A549 (cell line): Measurements from ENCODE around the gene CKMT2. TPM values are rescaled to one million over a fixed set of nuclear protein-coding genes. Genes with fewer than 3 reads are reported as not detected.

Source experiments
- ATAC-seq, 2 experiments: fragments of 200-7000 bp in 1 of 2; fragments of >200 bp in 1 of 2; cut with Nextera tagmentation in 1 of 2; cut with Tn5 transposase in 1 of 2; 3 replicates each; pipeline versions ENCODE4 v1.8.0 to v1.9.1; 2018 to 2020; ENCODE audit warnings: mild to moderate bottlenecking in 1 of 2, moderate library complexity in 1 of 2
- CTCF ChIA-PET: fragments of 300-600 bp; sonication (Branson Sonifier 250); formaldehyde crosslinking; extraction: SDS; loops from one replicate; lab custom pipeline; 2021; ENCODE audit warnings: antibody characterized with exemption, inconsistent platforms; lab: Yijun Ruan, JAX
- POLR2A ChIA-PET: fragments of 350-600 bp; formaldehyde crosslinking; extraction: SDS; loops from one replicate; lab custom pipeline; 2021; ENCODE audit warnings: antibody characterized with exemption, inconsistent platforms; lab: Yijun Ruan, JAX
- DNase-seq, 2 experiments: peaks; one replicate each; pipeline versions ENCODE4 v3.0.0 to v3.0.0-alpha.2; 2011 to 2016; ENCODE audit warnings: low read depth in 1 of 2, low spot score in 1 of 2
- FAIRE-seq: peaks from 2 replicates; lab custom pipeline; 2011; peaks lifted over from hg19 to GRCh38; lab: Jason Lieb, UNC
- H3K27ac ChIP-seq, 2 experiments: fragments of >200 bp; sonication (Bioruptor Twin); formaldehyde crosslinking; 3 replicates each; pipeline ENCODE4 v1.5.1; 2016 to 2017
- H3K4me1 ChIP-seq: fragments of >200 bp; sonication (Bioruptor Twin); formaldehyde crosslinking; 3 replicates; pipeline ENCODE4 v1.6.1; 2016
- H3K4me2 ChIP-seq: fragments of >200 bp; sonication (Bioruptor Twin); formaldehyde crosslinking; 3 replicates; pipeline ENCODE4 v1.6.1; 2016
- H3K4me3 ChIP-seq: fragments of >200 bp; sonication (Bioruptor Twin); formaldehyde crosslinking; 3 replicates; pipeline ENCODE4 v1.5.1; 2016
- H3K9me3 ChIP-seq: fragments of >200 bp; sonication (Bioruptor Twin); formaldehyde crosslinking; 3 replicates; pipeline ENCODE4 v1.6.1; 2016
- BHLHE40 ChIP-seq: IDR thresholded peaks from 2 replicates; pipeline ENCODE4 v1.6.1; 2012; ENCODE audit warnings: low read depth, low read length, inconsistent platforms
- CBX8 ChIP-seq: fragments of 200-600 bp; sonication (generic); IDR thresholded peaks from 2 replicates; pipeline ENCODE4 v1.6.1; 2016
- CEBPB ChIP-seq, 2 experiments: fragments of >200 bp in 1 of 2; sonication (Bioruptor Twin) in 1 of 2; formaldehyde crosslinking in 1 of 2; IDR thresholded peaks; 2 replicates each; pipeline ENCODE4 v1.6.1; 2012 to 2016
- HOXA7 ChIP-seq: fragments of 250-450 bp; sonication (Bioruptor Pico); IDR thresholded peaks from 2 replicates; pipeline ENCODE4 v1.5.0; 2020; ENCODE audit warnings: mild to moderate bottlenecking, moderate library complexity
- HOXB5 ChIP-seq: fragments of 250-450 bp; sonication (Bioruptor Pico); IDR thresholded peaks from 2 replicates; pipeline ENCODE4 v1.5.0; 2020; ENCODE audit warnings: mild to moderate bottlenecking, moderate library complexity
- JUN ChIP-seq, 2 experiments: fragments of >200 bp; sonication (Bioruptor Twin); formaldehyde crosslinking; IDR thresholded peaks; 2 replicates in 1 of 2; 3 replicates in 1 of 2; pipeline ENCODE4 v1.6.1; 2016 to 2017
- KDM5A ChIP-seq: fragments of 200-600 bp; sonication (generic); IDR thresholded peaks from 2 replicates; pipeline ENCODE4 v1.6.1; 2016; ENCODE audit warnings: antibody characterized with exemption, mild to moderate bottlenecking
- NFE2L2 ChIP-seq: fragments of 150-350 bp; conservative IDR thresholded peaks from 2 replicates; pipeline ENCODE4 v1.6.1; 2014; ENCODE audit warnings: low read length
- NR3C1 ChIP-seq: fragments of >200 bp; sonication (Bioruptor Twin); formaldehyde crosslinking; IDR thresholded peaks from 3 replicates; pipeline ENCODE4 v1.6.1; 2017
- PHF8 ChIP-seq: fragments of 200-600 bp; sonication (generic); IDR thresholded peaks from 2 replicates; pipeline ENCODE4 v1.6.1; 2016; ENCODE audit warnings: low read depth, mild to moderate bottlenecking, antibody characterized with exemption, moderate library complexity, borderline replicate concordance
- REST ChIP-seq: fragments of 200-600 bp; sonication (generic); IDR thresholded peaks from 2 replicates; pipeline ENCODE4 v1.6.1; 2016; ENCODE audit warnings: antibody characterized with exemption, mild to moderate bottlenecking, moderate library complexity
- RFX5 ChIP-seq: fragments of 450-650 bp; IDR thresholded peaks from 2 replicates; pipeline ENCODE4 v1.7.1; 2014; ENCODE audit warnings: antibody characterized with exemption, mild to moderate bottlenecking, moderate library complexity
- SREBF2 ChIP-seq: fragments of 450-650 bp; IDR thresholded peaks from 2 replicates; pipeline ENCODE4 v1.6.1; 2014; ENCODE audit warnings: mild to moderate bottlenecking, moderate library complexity
- USF2 ChIP-seq: fragments of 450-650 bp; IDR thresholded peaks from 2 replicates; pipeline ENCODE4 v1.6.1; 2014; ENCODE audit warnings: antibody characterized with exemption
- WGBS: methylation state at CpG from one replicate; pipeline ENCODE4 v1.1.6; 2017; ENCODE audit errors: missing lambda C conversion rate; 5-methylcytosine and 5-hydroxymethylcytosine counted together
- polyA plus RNA-seq, 4 experiments: library from polyadenylated mRNA; depleted of rRNA in 3 of 4; stranded (reverse); fragments of >200 nt; fragmentation: RNase III in 1 of 4; extraction: RNeasy Plus Mini Kit Qiagen cat#74134 plus additional on column Dnase treatment in 1 of 4; gene quantifications; 2 replicates in 3 of 4; 3 replicates in 1 of 4; pipeline ENCODE4 v1.2.3, GENCODE V29; 2011 to 2017
- TF ChIP-seq, protein P1 (sequence below): fragments of 250-450 bp; sonication (Bioruptor Pico); IDR thresholded peaks from 2 replicates; pipeline ENCODE4 v1.5.0; 2021; ENCODE audit warnings: mild to moderate bottlenecking, moderate library complexity, borderline replicate concordance
- TF ChIP-seq, protein P2 (sequence below): IDR thresholded peaks from 2 replicates; pipeline ENCODE4 v1.6.1; 2012; ENCODE audit warnings: low read depth, borderline replicate concordance
- TF ChIP-seq, protein P3 (sequence below): fragments of >200 bp; sonication (Bioruptor Twin); formaldehyde crosslinking; IDR thresholded peaks from 2 replicates; pipeline ENCODE4 v1.6.1; 2016
- TF ChIP-seq, protein P4 (sequence below): fragments of 250-450 bp; sonication (Bioruptor Pico); IDR thresholded peaks from 2 replicates; pipeline ENCODE4 v1.5.0; 2020; ENCODE audit warnings: low read depth, mild to moderate bottlenecking, moderate library complexity

Gene CKMT2
- polyA plus RNA-seq, 2 of the 4 experiments (the other 2 are of a cell fraction) = not detected

GRCh38 chr5:81209869-81210493 is 23.1 kb upstream of the CKMT2 start:
- H3K9me3 ChIP-seq = no peaks in the 10 kb centered on the region
- H3K27ac ChIP-seq = no peak overlapping the region
- FAIRE-seq = no peak
- DNase-seq = no peak
- WGBS = 86% methylated on average over 11 of the region's 11 CpGs
- no peak overlapping the region for H3K4me3 ChIP-seq
- ChIA-PET CTCF (interaction anchor here (1.5 to 7.4 kb wide), 2 partner anchors 12 to 15 kb away, joined by 3 to 39 read pairs; no protein-coding TSS in a partner anchor), POLR2A (no interaction called here)
- no peak for ATAC-seq
- no peaks in the 10 kb centered on the region for H3K4me1 ChIP-seq
- TF ChIP-seq RFX5 (no peak), CBX8 (no peak), REST (no peak)
- TF ChIP-seq, protein P1, sequence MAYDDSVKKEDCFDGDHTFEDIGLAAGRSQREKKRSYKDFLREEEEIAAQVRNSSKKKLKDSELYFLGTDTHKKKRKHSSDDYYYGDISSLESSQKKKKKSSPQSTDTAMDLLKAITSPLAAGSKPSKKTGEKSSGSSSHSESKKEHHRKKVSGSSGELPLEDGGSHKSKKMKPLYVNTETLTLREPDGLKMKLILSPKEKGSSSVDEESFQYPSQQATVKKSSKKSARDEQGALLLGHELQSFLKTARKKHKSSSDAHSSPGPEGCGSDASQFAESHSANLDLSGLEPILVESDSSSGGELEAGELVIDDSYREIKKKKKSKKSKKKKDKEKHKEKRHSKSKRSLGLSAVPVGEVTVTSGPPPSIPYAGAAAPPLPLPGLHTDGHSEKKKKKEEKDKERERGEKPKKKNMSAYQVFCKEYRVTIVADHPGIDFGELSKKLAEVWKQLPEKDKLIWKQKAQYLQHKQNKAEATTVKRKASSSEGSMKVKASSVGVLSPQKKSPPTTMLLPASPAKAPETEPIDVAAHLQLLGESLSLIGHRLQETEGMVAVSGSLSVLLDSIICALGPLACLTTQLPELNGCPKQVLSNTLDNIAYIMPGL (CRISPR knock-in tag) = no peak
- TF ChIP-seq, protein P2, sequence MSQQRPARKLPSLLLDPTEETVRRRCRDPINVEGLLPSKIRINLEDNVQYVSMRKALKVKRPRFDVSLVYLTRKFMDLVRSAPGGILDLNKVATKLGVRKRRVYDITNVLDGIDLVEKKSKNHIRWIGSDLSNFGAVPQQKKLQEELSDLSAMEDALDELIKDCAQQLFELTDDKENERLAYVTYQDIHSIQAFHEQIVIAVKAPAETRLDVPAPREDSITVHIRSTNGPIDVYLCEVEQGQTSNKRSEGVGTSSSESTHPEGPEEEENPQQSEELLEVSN = no peak
- H3K4me2 ChIP-seq = no peak overlapping the region

- DNase-seq = no peak
- POLR2A ChIA-PET = interaction anchor here (0.5 kb wide), 1 partner anchor 413 kb away, joined by 3 read pairs; no protein-coding TSS in a partner anchor
- no peak for FAIRE-seq
- H3K9me3 ChIP-seq = no peaks in the 10 kb centered on the region
- no peak overlapping the region for H3K4me3 ChIP-seq
- CTCF ChIA-PET = interaction anchor here (1.2 to 2.2 kb wide), 2 partner anchors 17 to 20 kb away, joined by 4 to 7 read pairs; partner anchors contain the start of gene CKMT2
- ATAC-seq = no peak
- no peak overlapping the region for H3K4me2 ChIP-seq
- TF ChIP-seq BHLHE40 (no peak), PHF8 (no peak), NR3C1 (no peak), KDM5A (no peak), USF2 (no peak), HOXB5 (CRISPR knock-in tag) (no peak), NFE2L2 (no peak), HOXA7 (no peak), CEBPB (IDR thresholded peaks at IDR 0.05) (no peak), JUN (IDR thresholded peaks at IDR 0.05) (no peak), SREBF2 (no peak)
- TF ChIP-seq, protein P3, sequence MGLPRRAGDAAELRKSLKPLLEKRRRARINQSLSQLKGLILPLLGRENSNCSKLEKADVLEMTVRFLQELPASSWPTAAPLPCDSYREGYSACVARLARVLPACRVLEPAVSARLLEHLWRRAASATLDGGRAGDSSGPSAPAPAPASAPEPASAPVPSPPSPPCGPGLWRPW = no peak
- TF ChIP-seq, protein P2 = no peak
- TF ChIP-seq, protein P4, sequence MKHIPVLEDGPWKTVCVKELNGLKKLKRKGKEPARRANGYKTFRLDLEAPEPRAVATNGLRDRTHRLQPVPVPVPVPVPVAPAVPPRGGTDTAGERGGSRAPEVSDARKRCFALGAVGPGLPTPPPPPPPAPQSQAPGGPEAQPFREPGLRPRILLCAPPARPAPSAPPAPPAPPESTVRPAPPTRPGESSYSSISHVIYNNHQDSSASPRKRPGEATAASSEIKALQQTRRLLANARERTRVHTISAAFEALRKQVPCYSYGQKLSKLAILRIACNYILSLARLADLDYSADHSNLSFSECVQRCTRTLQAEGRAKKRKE = no peak
- no peak overlapping the region for H3K27ac ChIP-seq
- H3K4me1 ChIP-seq = no peaks in the 10 kb centered on the region
- WGBS = 77% methylated on average over 11 of the region's 11 CpGs
Observed at GRCh38 chr5:81212211-81212751, 20.8 kb upstream of the CKMT2 start.
